ENCODE measurements around the gene CCDC87.
"Not testable (repeated sequence)": the region's sequence is repeated elsewhere in the genome, so short reads cannot be mapped to it uniquely, and the experiment has no call there.

Gene CCDC87, protein sequence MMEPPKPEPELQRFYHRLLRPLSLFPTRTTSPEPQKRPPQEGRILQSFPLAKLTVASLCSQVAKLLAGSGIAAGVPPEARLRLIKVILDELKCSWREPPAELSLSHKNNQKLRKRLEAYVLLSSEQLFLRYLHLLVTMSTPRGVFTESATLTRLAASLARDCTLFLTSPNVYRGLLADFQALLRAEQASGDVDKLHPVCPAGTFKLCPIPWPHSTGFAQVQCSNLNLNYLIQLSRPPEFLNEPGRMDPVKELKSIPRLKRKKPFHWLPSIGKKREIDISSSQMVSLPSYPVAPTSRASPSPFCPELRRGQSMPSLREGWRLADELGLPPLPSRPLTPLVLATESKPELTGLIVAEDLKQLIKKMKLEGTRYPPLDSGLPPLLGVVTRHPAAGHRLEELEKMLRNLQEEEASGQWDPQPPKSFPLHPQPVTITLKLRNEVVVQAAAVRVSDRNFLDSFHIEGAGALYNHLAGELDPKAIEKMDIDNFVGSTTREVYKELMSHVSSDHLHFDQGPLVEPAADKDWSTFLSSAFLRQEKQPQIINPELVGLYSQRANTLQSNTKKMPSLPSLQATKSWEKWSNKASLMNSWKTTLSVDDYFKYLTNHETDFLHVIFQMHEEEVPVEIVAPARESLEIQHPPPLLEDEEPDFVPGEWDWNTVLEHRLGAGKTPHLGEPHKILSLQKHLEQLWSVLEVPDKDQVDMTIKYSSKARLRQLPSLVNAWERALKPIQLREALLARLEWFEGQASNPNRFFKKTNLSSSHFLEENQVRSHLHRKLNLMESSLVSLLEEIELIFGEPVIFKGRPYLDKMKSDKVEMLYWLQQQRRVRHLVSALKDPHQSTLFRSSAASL

DNA sequence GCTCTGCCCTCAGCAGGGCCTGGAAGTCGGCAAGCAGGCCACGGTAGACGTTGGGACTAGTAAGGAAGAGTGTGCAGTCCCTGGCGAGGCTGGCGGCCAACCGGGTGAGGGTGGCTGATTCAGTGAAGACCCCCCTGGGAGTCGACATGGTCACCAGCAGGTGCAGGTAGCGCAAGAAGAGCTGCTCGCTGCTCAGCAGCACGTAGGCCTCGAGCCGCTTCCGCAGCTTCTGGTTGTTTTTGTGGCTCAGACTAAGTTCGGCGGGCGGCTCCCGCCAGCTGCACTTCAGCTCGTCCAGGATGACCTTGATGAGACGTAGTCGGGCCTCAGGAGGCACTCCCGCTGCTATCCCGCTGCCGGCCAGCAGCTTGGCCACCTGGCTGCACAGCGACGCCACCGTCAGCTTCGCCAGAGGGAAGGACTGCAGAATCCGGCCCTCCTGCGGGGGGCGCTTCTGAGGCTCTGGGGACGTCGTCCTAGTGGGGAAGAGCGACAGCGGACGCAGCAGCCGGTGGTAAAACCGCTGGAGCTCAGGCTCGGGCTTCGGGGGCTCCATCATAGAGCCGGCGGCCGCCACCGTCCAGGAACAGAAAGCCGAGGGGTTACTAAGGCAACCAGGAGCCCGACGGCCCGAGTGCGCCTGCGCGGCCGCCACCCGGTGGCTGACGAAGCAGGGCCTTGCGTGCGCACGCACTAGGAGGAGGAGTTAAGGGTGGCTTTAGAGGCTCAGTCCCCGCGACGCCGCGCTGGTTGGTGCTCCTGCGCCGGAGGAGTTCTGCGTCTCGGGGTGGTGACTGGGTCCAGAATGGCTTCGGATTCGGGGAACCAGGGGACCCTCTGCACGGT, at the start of gene CCDC87, which contains the start of gene CCS:
TSS of gene CCDC87 (minus strand) at position 607 of the 846 bp plus-strand sequence. CDS start at position 559, 48 bp downstream.
TSS of gene CCS (plus strand) at position 729 of the 846 bp plus-strand sequence. CDS start at position 806, 77 bp downstream.
- peak; percentile 97 to 99 (median 98) for DNase-seq (ENCODE audit: low read depth in 3 of 3)

DNA sequence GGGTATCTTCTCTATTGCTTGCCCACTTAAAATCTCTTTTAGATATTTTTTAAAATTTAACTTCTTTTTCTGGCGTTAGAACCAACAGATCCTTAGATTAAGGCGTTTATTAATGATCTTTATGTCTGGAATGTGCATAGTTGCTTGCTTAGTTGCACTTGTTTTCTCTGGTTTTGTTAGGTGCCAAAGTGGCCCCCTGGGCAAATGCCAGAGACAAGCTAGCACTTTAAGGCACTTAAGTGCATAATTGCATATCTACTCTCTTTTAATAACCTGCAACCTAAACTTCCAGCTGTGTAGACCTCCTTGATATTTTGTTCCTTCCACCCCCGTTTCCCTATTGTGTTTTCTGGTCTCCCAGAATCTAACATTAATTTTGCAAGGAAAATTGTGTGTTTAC, 49.0 kb upstream of the CCDC87 start:
- no peak for DNase-seq (ENCODE audit: low read depth in 3 of 3)

DNA sequence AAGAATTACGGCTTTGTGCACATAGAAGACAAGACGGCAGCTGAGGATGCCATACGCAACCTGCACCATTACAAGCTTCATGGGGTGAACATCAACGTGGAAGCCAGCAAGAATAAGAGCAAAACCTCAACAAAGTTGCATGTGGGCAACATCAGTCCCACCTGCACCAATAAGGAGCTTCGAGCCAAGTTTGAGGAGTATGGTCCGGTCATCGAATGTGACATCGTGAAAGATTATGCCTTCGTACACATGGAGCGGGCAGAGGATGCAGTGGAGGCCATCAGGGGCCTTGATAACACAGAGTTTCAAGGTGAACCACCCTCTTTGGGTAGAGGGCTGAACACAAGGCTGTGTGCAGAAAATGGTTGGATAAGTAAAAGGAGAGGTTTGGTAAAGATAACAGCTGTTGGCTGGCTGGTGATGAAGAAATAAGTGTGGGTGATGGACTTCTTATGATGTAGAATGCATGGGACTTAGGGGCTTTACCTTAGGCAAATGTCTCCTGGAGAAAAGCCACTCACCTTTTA, 47.0 kb upstream of the CCDC87 start:
- DNase-seq (ENCODE audit: low read depth in 3 of 3): not testable (repeated sequence)

DNA sequence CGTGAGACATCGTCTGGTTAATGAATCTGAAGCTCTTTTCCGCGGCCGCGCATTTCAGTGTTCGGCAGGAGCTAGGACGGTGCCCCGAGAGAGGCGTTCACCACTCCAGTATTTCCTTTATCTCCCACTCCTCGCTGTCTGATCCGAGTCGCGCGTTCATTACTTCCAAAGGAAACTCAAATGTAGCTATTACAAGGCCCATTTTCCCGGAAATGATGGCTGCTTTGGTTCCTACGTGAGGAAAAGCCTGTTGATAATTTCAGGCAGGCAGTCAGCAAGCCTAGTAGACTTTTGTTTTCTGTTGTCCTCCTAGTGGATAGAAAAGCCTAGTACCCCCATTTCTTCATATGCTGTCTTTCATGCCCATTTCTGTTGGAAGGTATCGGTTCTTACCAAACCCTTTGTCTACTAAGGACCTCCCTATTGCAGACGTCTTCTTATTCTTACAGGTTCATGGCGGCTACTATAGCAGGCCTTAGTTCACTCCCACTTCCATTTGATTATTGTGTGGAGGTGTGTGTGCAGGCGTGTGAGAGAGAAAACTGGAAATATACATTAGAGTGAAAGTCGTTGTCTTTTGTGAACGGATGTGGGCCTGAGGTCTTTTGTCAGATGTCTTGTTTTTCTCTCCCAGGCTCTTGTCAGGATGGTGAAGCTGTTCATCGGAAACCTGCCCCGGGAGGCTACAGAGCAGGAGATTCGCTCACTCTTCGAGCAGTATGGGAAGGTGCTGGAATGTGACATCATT, 46.4 kb upstream of the CCDC87 start:
- DNase-seq (ENCODE audit: low read depth in 3 of 3): no peak

DNA sequence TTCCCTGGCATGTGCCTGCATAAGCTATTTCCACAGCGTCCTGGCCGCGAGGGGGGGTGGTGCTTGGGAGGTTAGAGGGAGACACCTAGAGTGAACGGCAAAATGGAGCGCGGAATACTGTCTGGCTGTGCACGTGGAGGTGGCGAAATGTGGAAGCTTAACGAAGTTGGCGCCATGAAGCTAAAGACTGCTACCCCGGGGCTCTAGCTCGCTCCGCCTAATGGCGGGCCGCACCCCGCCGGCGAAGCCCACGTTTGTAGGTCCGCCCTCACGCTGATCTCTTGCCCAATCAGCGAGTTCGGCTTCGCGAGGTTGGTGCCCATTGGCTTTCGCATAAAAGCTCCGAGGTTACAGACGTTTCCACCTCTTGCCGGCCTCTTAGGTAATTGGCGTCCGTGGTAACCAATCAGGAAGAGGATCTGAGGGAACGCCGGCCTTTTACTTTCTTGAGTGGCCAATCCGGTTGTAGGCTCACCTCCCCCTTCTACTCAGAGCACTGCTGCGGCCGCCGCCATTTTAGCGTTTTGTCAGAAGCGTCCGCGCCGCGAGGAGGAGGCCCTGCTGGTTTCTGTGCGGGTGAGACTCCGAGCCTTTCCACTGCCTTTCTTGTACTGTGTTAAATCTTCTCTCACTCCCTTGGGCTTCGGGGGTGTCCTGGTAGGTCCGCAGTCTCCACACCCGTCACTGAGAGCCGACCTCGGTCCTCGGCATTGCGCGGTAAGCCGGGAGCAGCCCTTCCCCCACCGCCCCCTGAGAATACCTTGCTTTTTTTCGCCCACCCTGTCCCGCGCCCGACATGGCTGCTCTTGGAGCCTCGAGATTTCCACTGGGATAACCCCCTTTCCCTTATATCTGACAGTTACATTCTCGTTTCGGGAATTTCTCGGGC, 45.6 kb upstream of the CCDC87 start, which contains the start of gene RBM4:
TSS of gene RBM4 (plus strand) at position 527 of the 889 bp plus-strand sequence. CDS start 1,009 bp downstream, outside the sequence.
- DNase-seq (ENCODE audit: low read depth in 3 of 3): peak; percentile 88 to 96 (median 93)

DNA sequence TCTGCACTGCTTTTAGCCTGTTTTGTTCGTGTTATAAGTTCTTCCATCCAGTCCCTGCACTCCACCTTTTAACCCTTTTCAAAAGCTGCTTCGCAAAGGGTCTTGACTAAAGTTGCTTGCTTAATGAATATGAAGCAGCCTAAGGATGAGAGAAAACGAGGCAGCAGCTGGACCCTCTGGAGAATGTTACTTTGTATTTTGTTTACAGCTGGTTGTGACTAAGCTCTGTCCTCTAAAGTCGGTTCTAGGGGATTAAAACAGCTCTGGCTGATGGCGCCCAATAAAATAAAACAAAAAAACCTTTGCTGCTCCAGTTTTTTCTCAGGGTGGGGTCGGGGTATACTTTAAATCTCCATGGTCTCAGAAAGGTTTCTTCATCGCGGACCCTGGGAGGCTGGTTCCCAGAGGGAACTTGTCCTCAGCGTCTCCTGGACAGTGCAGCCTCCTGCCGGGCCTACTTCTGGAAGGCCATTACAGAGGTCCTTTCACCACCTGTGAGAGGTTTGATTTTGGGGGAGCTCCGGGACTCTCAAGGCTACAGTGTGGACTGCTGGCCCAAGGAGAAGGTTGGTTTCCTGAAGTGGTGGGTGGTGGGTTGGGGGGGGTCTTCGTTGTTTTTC, 44.8 kb upstream of the CCDC87 start:
- DNase-seq (ENCODE audit: low read depth in 3 of 3): no peak

DNA sequence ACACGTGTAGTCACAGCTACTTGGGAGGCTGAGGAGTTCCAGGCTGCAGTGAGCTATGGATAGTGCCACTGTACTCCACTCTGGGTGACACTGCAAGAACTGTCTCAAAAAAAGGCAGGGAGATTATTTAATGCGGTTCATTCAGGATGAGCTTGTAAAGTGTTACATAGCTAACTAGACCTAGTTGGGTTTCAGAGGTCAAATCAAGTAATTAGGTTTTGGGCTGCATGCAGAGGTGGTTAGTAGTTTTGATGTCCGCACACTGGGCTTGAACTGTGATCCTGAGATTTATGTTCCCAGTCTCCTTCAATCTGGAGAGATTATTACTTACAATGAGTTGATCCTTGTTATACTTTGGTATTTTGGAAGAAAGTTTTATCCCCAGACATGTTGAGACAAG, 43.5 kb upstream of the CCDC87 start:
- no peak for DNase-seq (ENCODE audit: low read depth in 3 of 3)

DNA sequence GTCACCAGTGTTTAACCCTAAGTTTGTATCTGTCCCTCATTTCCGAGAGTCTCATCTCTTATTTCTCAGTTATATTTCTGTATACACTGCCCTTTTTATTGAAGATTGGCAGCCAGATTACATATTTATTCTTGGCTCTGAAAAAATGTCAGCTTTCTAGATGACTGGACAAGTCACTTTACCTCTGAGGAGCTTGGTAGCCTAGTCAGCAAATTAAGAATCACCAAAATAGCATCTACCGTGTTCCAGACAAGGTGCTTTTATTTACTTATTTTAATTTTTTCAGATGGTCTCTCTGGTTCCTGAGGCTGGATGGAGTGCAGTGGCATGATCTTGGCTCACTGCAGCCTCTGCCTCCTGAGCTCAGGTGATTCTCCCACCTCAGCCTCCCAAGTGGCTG, 40.1 kb upstream of the CCDC87 start:
- DNase-seq (ENCODE audit: low read depth in 3 of 3): no peak

DNA sequence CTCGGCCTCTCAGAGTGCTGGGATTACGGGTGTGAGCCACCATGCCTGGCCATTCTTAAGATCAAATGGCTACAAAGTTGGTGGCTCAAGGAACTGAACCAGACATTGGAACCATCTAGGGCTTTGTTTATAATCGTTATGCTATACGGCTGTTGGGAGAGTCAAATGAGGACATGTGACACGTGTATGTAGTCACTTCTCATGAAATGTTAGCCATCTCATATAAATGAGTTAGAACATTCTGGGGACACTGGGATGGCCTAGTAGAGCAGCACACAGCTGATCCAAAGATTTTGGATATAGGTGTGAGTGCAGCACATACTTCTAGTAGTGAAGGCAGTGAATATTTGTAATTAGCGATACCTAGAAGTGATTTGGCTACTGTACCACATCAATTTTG, 39.0 kb upstream of the CCDC87 start:
- no peak for DNase-seq (ENCODE audit: low read depth in 3 of 3)

DNA sequence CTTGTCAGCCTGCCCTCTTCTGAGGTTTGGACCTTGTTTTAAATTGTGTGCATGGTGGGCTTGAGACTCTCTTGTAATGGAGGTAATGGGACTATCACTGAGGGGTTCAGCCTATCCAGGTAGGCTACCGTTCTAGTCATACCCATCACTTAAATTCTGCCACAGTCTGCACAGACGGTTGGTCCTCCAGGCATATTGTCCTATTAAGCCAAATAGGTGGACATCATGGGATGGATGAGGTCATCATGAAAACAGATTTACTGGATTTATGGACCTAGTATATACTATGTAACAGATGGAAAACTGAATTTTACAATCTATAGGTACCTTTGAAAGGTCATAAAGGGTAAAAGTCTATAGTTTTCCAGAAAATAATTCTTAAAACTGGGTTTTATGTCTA, 36.5 kb upstream of the CCDC87 start:
- no peak for DNase-seq (ENCODE audit: low read depth in 3 of 3)

DNA sequence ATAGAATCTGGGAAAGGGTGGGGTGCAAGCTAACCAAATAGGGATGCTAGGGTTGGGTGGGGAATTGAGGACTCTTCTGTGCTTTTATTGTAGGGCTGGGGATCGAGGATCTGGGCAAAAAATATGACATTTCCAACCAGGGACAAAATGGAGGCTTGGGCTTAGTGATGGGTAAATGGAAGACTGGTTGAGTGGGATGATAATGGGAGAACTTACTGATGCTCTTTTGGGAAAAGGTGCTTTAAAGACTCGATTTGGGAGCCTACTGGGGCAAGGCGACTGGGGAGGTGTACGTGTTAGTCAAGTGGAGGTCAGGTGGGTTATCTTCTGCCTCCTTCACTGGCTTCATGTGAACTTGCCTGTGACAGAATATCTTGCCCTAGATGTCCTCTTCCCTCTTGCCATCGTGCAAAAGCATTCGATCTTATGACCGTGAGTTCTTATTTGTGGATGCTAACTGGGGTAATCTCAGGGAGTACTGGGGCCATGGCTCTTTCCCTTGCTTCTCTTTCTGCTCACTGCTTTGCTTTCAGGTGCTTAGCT, 35.3 kb upstream of the CCDC87 start:
- no peak for DNase-seq (ENCODE audit: low read depth in 3 of 3)

DNA sequence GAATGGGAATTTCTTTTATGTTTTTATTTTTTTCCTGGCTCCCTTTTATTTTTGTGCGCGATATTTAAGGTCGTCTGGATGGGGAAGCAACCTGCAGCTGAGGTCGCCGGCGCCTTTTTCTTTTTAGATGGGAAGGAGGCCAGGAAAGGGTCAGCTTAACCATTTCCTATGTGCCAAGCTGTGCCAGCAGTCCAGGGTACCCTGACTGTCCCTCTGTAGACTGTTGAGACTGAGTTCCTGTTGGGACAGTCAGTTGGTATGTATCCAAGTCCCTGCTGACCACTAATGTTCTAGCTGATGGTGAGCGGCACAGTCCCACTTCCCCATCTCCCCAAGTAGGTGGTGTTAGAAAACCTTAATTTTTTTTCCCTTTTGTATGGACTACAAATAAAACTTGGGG, 34.1 kb upstream of the CCDC87 start:
- DNase-seq (ENCODE audit: low read depth in 3 of 3): no peak

DNA sequence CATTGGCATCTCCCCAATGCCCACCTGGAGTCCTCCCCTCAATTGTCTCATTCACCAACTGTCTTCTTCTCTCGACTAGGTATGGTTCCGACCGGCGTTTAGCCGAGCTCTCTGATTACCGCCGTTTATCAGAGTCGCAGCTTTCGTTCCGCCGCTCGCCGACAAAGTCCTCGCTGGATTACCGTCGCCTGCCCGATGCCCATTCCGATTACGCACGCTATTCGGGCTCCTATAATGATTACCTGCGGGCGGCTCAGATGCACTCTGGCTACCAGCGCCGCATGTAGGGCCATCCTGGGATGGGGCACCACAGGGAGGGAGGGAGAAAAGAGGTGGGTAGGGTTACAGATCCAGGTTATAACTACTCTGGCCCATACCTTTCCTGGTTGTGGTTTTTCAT, 33.5 kb upstream of the CCDC87 start:
- no peak for DNase-seq (ENCODE audit: low read depth in 3 of 3)

DNA sequence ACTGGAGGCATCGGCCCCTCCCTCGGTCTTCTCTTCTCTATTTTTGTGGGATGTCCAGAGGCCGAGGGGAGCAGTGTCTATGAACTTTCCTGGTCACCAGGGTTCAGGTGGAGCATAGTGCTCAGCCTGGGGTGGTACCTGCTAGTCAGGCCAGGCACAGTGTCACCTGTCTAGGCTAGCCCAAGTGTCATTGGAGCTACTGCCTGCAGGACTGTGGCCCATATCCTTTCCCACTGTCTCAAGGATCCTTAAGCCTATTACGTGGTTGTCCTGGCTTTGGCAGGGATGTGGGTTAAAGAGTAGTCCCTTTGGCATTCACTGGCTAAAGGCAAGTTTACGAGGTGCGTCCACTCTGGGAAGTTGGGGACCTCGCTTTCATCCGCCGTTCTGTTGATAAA, 32.9 kb upstream of the CCDC87 start:
- DNase-seq (ENCODE audit: low read depth in 3 of 3): no peak

DNA sequence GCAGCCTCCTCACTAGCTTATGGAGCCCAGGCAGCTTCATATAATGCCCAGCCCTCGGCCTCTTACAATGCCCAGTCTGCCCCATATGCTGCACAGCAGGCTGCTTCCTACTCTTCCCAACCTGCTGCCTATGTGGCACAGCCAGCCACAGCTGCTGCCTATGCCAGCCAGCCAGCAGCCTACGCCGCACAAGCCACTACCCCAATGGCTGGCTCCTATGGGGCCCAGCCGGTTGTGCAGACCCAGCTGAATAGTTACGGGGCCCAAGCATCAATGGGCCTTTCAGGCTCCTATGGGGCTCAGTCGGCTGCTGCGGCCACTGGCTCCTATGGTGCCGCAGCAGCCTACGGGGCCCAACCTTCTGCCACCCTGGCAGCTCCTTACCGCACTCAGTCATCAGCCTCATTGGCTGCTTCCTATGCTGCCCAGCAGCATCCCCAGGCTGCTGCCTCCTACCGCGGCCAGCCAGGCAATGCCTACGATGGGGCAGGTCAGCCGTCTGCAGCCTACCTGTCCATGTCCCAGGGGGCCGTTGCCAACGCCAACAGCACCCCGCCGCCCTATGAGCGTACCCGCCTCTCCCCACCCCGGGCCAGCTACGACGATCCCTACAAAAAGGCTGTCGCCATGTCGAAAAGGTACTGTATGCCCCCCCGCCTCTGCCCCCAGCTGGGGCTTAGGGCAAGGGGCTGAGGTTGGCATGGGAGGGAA, 32.3 kb upstream of the CCDC87 start:
- DNase-seq (ENCODE audit: low read depth in 3 of 3): no peak

DNA sequence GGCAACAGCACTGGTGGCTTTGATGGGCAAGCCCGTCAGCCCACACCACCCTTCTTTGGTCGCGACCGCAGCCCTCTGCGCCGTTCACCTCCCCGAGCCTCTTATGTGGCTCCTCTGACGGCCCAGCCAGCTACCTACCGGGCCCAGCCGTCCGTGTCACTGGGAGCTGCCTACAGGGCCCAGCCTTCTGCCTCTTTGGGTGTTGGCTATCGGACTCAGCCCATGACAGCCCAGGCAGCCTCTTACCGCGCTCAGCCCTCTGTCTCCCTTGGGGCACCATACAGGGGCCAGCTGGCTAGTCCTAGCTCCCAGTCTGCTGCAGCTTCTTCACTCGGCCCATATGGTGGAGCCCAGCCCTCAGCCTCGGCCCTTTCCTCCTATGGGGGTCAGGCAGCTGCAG, 31.6 kb upstream of the CCDC87 start:
- DNase-seq (ENCODE audit: low read depth in 3 of 3): no peak

DNA sequence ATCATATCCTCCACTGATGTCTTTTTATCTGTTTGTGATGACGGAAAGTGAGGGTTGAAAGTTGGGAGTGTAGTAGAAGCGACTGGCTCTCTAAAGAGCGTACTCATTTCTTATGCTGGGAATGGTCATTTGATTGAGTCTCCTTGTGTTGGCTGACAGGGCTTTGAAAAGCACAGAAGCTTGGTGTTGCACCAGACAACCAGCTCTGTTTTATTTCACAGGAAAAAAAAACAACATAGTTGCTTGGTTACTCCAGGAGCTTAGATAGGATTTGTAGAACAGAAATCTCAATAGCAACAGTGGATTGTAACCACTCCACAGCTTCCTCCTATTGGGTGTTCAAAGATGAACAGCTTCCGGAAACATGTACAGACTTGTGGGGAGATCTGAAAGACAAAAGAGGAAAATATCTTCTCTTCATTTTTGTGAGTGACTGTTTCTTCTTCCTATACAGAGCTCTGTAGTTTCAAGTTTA, 26.3 kb upstream of the CCDC87 start:
- no peak for DNase-seq (ENCODE audit: low read depth in 3 of 3)

DNA sequence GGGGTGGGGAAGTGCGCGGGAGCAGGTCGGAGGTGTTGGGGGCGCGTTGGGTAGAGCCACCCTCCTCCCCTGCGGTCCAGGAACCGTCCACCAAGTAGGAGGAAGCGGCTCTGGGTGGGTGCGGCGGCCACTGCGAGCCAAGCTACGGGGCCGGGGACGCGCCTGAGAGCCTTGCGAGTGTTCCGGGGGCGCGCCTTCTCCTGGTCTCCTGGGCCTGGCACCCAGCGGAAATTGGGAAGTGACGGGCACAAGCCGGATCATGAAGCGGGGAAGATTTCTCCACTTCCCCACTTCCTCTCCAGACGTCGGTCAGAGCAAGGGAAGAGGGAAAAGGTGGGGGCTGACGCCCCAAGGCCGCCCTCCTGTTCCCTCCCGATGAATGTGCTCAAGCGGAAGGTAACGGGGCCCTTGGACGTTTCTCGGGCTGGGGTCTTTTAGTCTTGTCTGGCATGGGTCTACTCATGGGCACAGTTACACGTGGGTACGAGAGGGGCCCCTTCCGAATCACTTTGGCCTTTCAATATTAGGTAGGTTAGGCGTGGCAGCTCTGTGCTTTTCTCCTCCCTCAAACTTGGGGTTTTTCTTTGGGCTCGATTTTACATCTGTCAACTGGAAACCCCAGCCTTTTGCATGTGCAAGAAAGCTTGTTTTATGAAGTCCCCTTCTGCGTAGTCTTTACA, 24.4 kb upstream of the CCDC87 start:
- no peak for DNase-seq (ENCODE audit: low read depth in 3 of 3)

Data from stimulated activated CD4-positive, alpha-beta T cell treated with anti-CD3 and anti-CD28 coated beads, TNF-alpha, amount 100 ng/mL, for 24 hours (primary cell).